NB4 (cell line): ENCODE data around the gene RCAN2.
"Not testable (repeated sequence)": the region's sequence is repeated elsewhere in the genome, so short reads cannot be mapped to it uniquely, and the experiment has no call there.

Source experiments
- DNase-seq: peaks from one replicate; pipeline ENCODE4 v3.0.0; 2010; ENCODE audit warnings: low read depth
- H3K4me3 ChIP-seq: one replicate; pipeline ENCODE4 v1.5.1; 2011; ENCODE audit warnings: mild to moderate bottlenecking, low read depth, low read length, moderate library complexity
- CTCF ChIP-seq: IDR thresholded peaks from one replicate; pipeline ENCODE4 v1.5.1; 2012; ENCODE audit warnings: low read depth, low read length
- MAX ChIP-seq: IDR thresholded peaks from 2 replicates; pipeline ENCODE4 v1.6.1; 2011; ENCODE audit warnings: low read depth, low read length
- MYC ChIP-seq: IDR thresholded peaks from 2 replicates; pipeline ENCODE4 v1.6.1; 2011; ENCODE audit warnings: low read depth, low read length
- POLR2A ChIP-seq: IDR thresholded peaks from 2 replicates; pipeline ENCODE4 v1.6.1; 2011; ENCODE audit warnings: mild to moderate bottlenecking; ENCODE audit not compliant: insufficient read length; ENCODE audit errors: extremely low read depth

The RCAN2 gene

GRCh38 chr6:46393940-46394337 is 97.3 kb downstream of the RCAN2 start:
- DNase-seq, result no peak
- no peak for TF ChIP-seq CTCF
- TF ChIP-seq POLR2A, result no peak
- no peak for TF ChIP-seq MAX
- no peak for TF ChIP-seq MYC
- H3K4me3 ChIP-seq, result no peak overlapping the region

GRCh38 chr6:46393161-46393939 is 97.9 kb downstream of the RCAN2 start:
- no peak for TF ChIP-seq CTCF
- TF ChIP-seq POLR2A, result no peak
- TF ChIP-seq MYC, result no peak
- TF ChIP-seq MAX, result no peak
- H3K4me3 ChIP-seq, result no peak overlapping the region
- DNase-seq, result no peak

- no peak for TF ChIP-seq POLR2A
- no peak for TF ChIP-seq MAX
- TF ChIP-seq CTCF, result no peak
- TF ChIP-seq MYC, result no peak
- no peak overlapping the region for H3K4me3 ChIP-seq
- no peak for DNase-seq
These were observed 99.0 kb downstream of the RCAN2 start for GRCh38 chr6:46392294-46392693.

GRCh38 chr6:46390153-46390876 is 100.9 kb downstream of the RCAN2 start:
- no peak overlapping the region for H3K4me3 ChIP-seq
- DNase-seq, result no peak
- no peak for TF ChIP-seq POLR2A
- TF ChIP-seq MYC, result no peak
- no peak for TF ChIP-seq MAX
- TF ChIP-seq CTCF, result no peak

- not testable (repeated sequence) for H3K4me3 ChIP-seq
These were observed 103.5 kb downstream of the RCAN2 start for GRCh38 chr6:46387728-46388127.

GRCh38 chr6:46381579-46381978 is 109.7 kb downstream of the RCAN2 start:
- no peak overlapping the region for H3K4me3 ChIP-seq
- TF ChIP-seq MYC (no peak), POLR2A (no peak), MAX (no peak), CTCF (no peak)
- no peak for DNase-seq

More at GRCh38 chr6:46387728-46388127, 103.5 kb downstream of the RCAN2 start:
- DNase-seq, result not testable (repeated sequence)
